ENCODE measurements around the gene CDC42BPB.

The CDC42BPB gene

DNA sequence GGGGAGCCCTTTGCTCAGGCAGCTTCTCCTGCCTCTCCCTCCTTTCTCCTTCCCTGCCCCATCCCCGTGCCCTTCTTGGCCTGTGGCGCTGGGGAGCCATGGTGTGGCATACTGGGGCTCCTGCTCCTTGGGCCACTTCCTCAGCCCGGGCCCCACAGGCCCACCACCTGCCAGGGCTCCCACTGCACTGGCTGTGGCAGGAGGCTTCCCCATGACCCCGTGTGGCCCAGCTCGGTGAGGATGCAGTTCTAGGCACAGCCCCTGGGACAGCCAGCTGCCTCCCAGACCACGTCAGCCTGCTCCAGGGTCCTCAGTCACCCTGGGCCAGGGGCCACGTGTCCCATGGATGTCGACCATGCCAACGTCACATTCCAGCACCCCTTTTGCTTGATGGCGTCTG is 147.9 kb downstream of the CDC42BPB start:
- H3K27ac ChIP-seq: no peak overlapping the region; the same call in 1 of the 2 replicates
- TF ChIP-seq, protein P1, sequence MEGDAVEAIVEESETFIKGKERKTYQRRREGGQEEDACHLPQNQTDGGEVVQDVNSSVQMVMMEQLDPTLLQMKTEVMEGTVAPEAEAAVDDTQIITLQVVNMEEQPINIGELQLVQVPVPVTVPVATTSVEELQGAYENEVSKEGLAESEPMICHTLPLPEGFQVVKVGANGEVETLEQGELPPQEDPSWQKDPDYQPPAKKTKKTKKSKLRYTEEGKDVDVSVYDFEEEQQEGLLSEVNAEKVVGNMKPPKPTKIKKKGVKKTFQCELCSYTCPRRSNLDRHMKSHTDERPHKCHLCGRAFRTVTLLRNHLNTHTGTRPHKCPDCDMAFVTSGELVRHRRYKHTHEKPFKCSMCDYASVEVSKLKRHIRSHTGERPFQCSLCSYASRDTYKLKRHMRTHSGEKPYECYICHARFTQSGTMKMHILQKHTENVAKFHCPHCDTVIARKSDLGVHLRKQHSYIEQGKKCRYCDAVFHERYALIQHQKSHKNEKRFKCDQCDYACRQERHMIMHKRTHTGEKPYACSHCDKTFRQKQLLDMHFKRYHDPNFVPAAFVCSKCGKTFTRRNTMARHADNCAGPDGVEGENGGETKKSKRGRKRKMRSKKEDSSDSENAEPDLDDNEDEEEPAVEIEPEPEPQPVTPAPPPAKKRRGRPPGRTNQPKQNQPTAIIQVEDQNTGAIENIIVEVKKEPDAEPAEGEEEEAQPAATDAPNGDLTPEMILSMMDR (conservative IDR thresholded peaks at IDR 0.05; ENCODE audit: low read depth): no peak
- no peak for DNase-seq (ENCODE audit: low spot score)
- ChIA-PET POLR2A (ENCODE audit: low non-redundant PET) (no interaction called here), CTCF (no interaction called here)

DNA sequence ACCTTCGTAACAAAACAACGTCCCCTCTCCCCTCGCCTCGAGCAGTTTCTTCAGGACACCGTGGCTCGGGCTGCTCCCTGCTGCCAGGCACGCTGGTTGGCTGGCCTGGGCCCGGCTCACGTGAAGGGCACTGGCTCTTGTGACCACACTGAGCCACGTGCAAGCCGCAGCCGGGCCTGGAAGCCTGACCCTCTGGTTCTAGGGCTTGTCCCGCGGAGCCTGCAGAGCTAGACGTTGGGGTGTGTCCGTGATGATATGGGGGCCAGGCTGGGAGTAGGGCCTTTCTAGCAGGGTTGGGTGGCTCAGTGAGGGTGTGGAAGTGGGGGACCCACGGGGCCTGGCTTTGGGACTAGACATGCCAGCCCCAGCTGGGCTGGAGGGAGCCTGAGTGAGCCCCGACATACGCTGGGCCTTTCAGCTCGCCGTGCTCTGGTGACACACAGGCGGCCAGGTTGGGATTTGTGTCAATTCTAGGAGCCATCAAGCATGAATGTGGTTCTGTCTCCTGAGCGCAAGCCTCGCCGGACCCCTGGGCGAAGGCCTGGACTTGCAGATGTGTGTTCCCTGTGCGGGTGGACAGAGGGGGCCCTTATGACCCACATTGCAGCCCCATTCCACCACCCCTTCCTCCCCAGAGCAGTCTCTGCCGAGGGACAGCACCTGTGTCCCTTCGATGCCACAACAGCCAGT is 148.4 kb downstream of the CDC42BPB start:
- H3K27ac ChIP-seq: no peak overlapping the region; the same call in 1 of the 2 replicates
- no peak for DNase-seq (ENCODE audit: low spot score)
- POLR2A ChIA-PET (ENCODE audit: low non-redundant PET): no interaction called here
- CTCF ChIA-PET: no interaction called here
- TF ChIP-seq, protein P1 (conservative IDR thresholded peaks at IDR 0.05; ENCODE audit: low read depth): no peak

DNA sequence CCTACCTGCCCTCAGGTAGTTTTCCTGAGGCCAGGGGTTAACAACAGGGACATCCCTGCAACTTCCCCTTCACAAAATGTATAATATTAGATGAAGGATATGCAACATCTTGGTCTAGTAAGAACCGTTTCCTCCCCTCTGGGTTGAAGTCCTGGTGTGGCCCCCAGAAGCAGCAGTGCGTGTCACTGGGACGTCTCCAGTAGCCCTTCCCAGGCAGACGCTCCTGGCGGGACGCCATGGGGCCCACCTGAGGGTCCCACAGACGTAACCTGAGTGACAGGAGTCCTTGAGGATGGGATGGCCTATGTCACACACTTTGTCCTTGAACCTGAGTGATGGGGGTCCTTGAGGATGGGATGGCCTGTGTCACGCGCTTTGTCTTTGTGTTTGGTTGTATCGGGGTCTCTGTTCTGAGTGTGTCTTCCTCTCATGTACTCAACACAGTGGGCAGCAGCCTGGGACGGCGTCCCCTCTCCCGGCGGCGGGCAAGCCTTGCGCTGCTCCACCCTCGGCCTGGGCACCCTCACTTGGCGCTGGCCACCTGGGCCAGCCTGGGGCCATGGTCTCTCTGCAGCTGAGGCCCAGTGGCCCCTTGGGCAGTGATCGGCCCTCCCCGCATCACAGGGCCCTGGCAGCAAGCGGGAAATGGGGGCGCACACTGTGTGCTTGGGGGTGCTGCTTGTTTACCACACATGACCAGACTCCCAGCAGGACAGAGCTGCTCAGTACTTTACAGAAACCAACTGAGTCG is 149.2 kb downstream of the CDC42BPB start:
- no peak overlapping the region for H3K27ac ChIP-seq
- CTCF ChIA-PET: no interaction called here
- POLR2A ChIA-PET (ENCODE audit: low non-redundant PET): no interaction called here
- no peak for DNase-seq (ENCODE audit: low spot score)
- TF ChIP-seq, protein P1 (conservative IDR thresholded peaks at IDR 0.05; ENCODE audit: low read depth): no peak

DNA sequence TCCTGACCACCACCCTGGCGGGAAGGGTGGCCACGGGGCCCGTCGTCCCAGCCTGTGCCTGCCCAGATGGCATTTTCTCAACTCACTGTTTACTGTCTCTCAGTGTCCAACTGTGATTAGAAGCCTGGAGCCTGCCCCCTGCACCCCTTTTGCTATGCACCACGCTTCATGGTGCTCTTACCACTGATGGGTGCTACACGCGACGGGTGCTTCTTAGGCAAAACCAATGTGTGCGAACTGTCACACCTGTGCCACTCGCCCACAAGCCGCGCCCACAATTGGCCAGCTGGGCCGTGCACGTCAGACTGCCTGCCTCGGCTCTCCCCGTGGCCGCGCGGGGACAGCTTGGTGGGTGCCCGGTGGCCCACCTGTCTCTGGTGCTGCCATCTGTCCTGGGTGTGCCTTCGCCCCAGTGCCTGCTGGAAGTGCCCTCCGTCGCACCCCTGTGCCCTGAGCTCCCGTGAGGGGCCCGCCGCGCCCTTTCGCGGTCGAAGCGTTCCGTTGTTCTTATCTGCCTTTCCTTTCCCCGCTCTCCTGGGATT is 150.0 kb downstream of the CDC42BPB start:
- no peak overlapping the region for H3K27ac ChIP-seq
- DNase-seq (ENCODE audit: low spot score): no peak
- ChIA-PET CTCF (no interaction called here), POLR2A (ENCODE audit: low non-redundant PET) (no interaction called here)
- TF ChIP-seq, protein P1 (conservative IDR thresholded peaks at IDR 0.05; ENCODE audit: low read depth): no peak

DNA sequence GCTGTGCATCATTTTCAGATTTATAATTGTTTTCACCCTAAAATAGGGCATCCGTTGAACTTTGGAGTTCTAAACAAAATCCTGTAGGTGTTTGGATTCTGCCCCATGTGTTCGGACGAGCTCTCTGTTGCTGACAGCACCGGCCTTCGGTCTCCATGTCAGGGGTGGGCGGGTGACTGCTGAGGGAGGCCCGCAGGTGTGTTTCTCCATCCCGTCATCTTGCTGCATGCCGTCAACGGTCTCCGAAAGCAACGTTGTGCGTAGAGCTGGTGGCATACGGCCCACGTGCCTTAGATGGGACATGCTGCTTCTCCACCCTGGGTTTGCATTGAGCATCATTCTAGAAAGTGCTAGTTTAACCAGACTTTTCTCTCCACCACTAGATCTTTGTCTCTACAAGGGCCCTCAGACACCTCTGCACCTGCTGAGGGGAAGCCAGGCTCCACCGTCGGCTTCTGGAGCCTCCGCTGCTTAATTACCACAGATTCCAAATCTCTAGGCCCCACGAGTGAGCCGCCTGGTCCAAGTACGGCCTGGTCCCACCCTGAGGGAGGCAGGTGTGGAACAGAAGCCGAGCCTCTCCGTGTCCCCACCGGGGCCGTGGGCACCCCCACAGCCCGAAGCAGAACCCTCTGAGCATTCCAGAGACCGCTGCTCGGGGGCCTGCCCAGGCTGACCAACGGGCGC is 150.6 kb downstream of the CDC42BPB start:
- CTCF ChIA-PET: no interaction called here
- TF ChIP-seq, protein P1 (conservative IDR thresholded peaks at IDR 0.05; ENCODE audit: low read depth): no peak
- no peak for DNase-seq (ENCODE audit: low spot score)
- POLR2A ChIA-PET (ENCODE audit: low non-redundant PET): no interaction called here
- H3K27ac ChIP-seq: no peak overlapping the region
